OCI-M2 (cell line): Measurements from ENCODE around the gene NPAS2.

ENCODE experiments used
- DNase-seq: peaks from one replicate; lab custom pipeline; 2025; ENCODE audit not compliant: unreplicated experiment; lab: John Stamatoyannopoulos, UW

The NPAS2 gene

GRCh38 chr2:100902817-100903405, 83.0 kb downstream of the NPAS2 start:
- DNase-seq, result no peak

DNA sequence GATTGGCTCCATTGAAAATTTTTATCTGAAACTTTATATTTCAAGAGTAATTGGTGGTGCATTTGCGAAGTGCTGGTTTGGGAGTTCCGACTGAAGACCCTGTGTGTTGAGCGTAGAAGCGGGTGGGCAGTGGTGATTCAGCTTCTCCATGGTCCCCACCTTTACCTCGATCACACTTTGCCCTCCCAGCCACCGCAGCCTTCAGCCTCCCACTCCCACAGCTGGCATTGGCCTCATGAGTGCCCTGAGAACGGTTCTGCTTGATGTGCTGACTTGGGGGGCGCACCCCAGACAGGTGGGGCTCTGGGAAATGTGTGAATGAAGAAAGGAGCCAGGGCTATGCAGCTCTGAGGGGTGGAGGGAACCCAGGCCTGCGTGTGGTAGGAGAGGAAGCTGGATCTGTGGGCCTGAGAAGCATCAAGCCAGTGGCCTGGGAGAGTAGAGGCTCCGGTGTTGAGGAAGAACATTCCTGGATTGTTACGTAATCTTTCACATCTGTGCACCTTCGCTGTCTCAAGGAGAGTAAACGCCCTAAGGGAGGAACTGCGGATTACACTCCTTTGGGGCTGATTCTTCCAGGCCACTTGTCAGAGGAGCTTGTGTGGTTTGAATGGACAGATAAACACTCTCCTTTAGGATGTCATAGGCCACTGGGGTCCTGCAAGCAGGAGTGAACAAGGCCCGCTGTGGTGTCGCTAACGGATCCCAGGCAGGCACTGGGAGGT, 83.8 kb downstream of the NPAS2 start:
- DNase-seq, result no peak

DNA sequence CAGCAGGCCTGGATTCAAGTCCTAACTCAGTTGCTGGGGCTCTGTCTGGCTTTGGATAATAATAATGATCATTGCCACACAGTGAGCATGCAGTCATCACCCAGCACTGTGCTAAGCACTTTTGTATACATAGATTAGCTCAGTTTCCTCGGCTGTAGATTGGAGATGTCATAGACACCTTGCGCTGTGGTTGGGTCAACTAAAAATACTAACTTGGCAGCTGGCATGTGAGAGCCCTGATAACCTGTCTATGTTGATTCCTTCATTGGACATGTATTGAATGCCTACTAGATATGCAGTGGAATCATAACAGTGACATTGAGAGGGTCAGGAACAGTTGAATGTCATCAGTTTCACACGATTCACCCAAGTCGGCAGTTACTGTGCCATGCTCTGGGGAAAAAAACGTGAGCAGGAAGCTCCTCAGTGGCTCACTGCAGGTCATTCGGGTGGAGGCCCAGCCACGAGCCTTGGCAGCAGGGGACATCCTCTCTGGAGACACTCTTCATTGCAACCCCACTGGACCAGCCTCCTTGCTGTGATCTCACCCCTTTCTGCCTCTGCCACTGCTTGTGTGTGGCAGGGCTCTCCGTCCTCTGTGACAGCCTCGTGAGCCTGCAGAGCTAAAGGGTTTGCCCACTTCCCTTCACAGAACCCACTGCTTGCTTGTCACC, 85.3 kb downstream of the NPAS2 start:
- no peak for DNase-seq

- no peak for DNase-seq
These were observed 86.2 kb downstream of the NPAS2 start for GRCh38 chr2:100906131-100906530.

DNA sequence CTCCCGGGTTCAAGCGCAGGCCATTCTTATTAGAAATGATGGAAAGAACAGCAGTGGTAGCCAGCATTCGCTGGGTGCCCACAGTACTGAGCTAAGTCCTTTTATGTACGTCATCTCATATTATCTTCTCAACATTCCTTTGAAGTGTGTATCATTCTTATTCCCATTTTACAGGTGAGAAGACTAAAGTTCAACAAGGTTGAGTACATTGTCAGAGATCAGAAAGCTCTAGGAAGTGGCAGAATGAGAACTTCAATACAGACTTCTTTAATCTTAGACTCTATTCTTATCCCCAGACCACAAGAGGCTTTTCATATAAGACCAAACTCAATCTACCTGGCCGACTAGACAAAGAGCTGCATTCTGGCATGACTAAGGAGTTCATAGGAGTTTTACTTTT, 86.7 kb downstream of the NPAS2 start:
- no peak for DNase-seq

GRCh38 chr2:100907832-100908231, 87.9 kb downstream of the NPAS2 start:
- no peak for DNase-seq

DNA sequence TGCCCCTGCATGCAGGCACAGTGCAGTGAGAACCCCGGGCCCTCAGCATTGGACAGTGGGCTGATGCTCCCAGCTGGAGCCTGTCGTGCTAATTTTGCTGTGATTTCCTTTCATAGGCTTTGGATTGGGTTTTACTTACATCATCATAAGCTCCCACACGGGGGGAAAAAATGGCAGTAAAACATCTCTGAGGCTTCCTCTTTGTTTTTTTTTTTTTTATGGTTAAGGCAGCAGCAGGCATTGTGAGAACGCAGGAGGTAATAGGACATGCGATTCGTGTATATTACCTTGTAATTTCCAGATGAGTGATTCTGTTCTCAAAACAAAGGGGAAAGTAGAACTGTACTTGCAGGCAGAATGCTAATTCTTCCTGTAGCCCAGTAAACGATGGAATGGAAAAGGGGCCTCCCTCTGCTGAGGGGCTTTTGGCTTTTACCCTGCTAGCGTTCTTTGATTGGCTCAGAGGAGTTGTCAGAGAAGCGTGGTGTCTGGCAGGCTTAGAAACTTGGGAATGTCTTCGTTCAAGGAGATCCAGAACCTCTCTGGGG, 89.7 kb downstream of the NPAS2 start:
- no peak for DNase-seq

DNA sequence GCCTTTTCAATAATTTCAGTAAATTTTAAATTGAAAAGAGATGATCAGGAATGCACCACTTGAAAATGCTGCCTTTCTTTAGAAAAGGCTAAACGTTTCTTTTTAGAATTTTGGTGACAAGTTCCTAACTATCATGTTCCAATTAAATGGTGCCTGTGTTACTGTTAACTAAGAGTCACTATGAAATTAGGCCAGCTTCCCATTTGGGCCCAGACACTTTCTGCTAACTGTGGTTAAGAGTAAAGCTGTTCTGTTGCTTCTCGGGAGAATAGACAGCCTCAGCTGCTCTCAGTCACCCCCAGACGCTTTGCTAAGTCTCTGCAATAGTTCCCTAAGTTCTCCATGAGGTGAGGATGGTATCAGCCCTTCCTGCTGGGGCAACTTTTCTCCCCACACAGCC, 90.2 kb downstream of the NPAS2 start:
- DNase-seq, result no peak

DNA sequence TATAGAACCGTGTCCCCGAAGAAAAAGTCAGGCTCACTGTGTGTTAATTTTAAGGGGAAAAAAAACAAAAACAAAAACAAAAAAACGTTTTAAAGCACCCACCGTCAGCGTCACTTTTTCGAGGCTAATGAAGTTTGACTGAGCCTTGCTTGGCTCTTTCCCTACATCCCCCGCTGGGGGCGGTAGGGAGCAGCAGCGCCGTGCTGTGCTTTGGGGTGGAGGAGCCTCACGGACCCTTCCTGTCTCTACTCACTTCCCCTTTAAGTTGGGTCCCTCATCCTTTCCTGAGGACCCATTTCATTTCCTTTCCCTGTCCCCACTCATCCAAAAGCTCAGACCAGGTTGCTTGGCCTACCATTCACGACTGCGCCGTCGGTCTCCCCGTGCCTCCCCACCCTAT, 99.4 kb downstream of the NPAS2 start:
- DNase-seq, result no peak

DNA sequence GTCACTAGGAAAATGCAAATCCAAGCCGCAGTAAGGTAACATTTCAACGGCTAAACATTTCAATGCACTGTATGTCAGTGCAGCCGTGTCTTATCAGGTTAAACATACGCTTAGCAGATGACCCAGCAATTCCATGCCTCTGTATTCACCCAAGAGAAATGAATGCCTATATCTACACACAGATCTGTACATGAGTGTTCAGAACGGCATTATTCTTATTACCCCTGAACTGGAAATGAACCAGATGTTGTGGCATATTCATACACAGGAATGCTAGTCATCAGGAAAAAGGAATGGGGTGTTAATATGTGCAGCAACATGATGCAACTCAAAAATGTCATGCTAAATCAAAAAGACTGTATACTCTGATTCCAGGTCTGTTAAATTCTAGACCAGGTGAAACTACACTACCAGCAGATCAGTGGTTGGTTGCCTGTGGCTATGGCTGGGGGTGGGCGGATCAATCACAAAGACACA, 101.8 kb downstream of the NPAS2 start:
- no peak for DNase-seq

- DNase-seq, result no peak
These were observed 103.6 kb downstream of the NPAS2 start for GRCh38 chr2:100923461-100924060.

DNA sequence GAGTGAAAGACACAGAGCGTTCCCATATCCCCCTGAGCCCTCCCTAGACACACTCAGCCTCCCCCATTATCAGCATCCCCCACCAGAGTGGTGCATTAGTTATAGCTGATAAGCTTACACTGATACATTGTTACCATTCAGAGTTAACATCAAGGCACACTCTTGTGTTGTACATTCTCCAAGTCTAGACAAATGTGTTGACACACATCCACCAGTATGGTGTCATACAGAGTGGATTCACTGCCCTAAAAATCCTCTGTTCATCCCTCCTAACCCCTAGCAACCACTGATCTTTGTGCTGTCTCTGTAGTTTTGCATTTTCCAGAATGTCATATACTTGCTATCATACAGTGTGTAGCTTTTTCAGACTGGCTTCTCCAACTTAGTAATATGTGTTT, 104.2 kb downstream of the NPAS2 start:
- no peak for DNase-seq

DNA sequence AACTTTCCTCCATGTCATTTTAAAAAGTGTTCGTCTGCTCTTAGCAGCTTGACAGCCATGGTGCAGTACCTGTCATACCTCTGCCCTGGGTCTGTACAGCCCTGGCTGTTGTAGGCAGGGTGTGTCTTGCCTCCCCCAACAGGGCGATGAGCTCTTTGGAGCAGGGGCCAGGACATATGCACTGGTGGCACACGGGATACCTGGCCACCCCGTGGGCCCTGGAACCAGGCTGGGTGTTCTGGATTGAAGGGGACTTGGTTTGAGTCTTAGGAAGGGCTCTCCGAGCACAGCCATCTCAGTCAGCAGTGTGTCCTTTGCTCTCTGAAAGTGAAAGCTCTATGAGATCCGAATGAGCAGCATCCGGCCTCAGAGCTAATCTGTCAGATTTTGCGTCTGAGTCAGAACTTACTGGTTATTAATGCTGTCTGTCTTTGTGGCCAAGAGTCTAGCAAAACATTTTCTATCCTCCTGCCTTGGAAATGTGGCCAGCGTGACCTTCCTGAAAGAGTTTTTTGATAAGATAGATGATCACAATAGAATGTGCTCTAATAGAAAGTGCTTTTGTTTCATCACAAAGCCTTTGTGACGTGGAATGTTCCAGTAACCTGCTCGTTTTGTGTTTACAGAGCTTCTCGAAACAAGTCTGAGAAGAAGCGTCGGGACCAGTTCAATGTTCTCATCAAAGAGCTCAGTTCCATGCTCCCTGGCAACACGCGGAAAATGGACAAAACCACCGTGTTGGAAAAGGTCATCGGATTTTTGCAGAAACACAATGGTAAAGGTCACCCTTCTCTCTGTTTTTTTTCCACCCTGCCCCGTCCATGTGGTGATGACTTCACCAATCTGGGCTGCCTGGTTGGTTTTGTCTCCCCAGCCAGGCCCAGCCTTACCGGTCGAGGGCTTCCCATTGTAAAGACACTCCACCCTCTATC, 104.8 kb downstream of the NPAS2 start:
- no peak for DNase-seq

DNA sequence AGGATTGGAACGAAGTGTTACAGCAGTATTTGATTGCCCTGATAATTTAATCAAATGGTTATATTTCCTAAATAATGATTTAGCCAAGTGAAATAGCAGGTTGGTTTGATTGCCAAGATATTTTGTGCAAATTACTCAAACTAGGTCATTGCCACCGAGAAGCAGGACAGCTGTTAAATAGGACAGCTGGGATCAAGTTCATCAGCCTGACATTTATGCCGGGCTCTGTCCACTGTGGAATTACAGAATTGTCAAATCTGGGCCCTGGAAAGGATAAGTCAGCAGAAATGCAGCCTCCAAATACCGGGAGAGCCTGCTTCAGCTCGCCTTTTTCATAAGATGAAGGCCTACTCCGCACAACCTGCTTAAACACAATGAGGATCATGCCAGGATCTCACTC, 108.3 kb downstream of the NPAS2 start:
- DNase-seq, result no peak

DNA sequence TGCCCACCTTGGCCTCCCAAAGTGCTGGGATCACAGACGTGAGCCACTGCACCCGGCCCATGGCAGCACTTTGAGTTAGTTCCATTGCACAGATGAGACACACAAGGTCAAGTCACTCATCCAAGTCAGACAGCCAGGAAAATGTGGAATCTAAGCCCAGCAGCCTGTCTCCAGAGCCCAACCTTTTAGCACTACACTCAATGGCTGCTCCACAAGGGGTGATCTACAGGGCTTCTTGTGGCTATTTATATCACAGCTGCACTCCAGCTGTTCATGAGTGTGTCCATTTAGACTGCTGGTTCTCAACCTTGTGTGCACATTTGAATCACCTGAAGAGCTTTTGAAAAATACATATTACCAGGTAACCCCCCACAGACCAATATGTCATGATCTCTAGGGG, 109.2 kb downstream of the NPAS2 start:
- no peak for DNase-seq

GRCh38 chr2:100934504-100935371, 114.8 kb downstream of the NPAS2 start:
- no peak for DNase-seq

GRCh38 chr2:100935372-100935752, 115.4 kb downstream of the NPAS2 start:
- no peak for DNase-seq

GRCh38 chr2:100936070-100936741, 116.3 kb downstream of the NPAS2 start:
- no peak for DNase-seq

- DNase-seq, result no peak
These were observed 117.1 kb downstream of the NPAS2 start for GRCh38 chr2:100936972-100937542.
